Measurements from ENCODE around the gene TMEM201. TPM values are rescaled to one million over a fixed set of nuclear protein-coding genes. Genes with fewer than 3 reads are reported as not detected.

Gene TMEM201
- total RNA-seq, 4 donors from 2014 or later, result 6.8 to 10.5 (median 8.2) TPM

DNA sequence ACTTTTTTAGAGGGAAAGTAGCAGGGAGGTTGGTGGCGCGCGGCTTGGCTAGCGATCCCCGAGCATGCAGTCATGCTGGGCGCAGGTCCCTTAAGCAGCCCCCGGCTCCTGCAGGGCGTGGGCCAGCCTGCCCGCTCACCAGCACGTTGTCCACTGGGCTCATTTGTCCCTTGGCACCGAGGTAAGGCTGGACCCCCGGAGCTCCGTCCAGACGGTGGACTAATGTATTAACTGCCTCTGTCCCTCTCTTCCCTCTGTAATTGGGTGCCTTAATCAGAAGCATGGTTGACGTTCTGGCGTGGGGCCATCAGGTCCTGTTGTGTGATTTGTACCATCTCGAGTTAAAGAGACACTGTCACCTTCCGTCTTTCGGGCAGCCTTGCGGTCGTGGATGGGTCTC lies 17.7 kb downstream of the TMEM201 start:
- Histone ChIP-seq H3K27me3 (no peaks in the 10 kb centered on the region), H3K4me3 (no peak overlapping the region), H3K27ac (replicated peaks in 1 of 4) (no peak overlapping the region), H3K9me3 (no peaks in the 10 kb centered on the region), H3K4me1 (no peaks in the 10 kb centered on the region), H3K36me3 (peaks cover 16 to 93% (median 77%) of the 10 kb centered on the region in 4 donors)
- intact Hi-C loops (cut with DNase I), result no loop called here
- WGBS, result 92% methylated on average over 15 of the region's 21 CpGs
- no peak for DNase-seq (ENCODE audit: extremely low spot score)
- TF ChIP-seq POLR2A (IDR thresholded peaks at IDR 0.05; ENCODE audit: low read depth) (no peak), EP300 (IDR thresholded peaks at IDR 0.05) (no peak), POLR2AphosphoS5 (IDR thresholded peaks at IDR 0.05) (no peak)
- TF ChIP-seq, protein P1, sequence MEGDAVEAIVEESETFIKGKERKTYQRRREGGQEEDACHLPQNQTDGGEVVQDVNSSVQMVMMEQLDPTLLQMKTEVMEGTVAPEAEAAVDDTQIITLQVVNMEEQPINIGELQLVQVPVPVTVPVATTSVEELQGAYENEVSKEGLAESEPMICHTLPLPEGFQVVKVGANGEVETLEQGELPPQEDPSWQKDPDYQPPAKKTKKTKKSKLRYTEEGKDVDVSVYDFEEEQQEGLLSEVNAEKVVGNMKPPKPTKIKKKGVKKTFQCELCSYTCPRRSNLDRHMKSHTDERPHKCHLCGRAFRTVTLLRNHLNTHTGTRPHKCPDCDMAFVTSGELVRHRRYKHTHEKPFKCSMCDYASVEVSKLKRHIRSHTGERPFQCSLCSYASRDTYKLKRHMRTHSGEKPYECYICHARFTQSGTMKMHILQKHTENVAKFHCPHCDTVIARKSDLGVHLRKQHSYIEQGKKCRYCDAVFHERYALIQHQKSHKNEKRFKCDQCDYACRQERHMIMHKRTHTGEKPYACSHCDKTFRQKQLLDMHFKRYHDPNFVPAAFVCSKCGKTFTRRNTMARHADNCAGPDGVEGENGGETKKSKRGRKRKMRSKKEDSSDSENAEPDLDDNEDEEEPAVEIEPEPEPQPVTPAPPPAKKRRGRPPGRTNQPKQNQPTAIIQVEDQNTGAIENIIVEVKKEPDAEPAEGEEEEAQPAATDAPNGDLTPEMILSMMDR (IDR thresholded peaks at IDR 0.05), result no peak

GRCh38 chr1:9606948-9607347 lies 18.2 kb downstream of the TMEM201 start:
- Histone ChIP-seq H3K4me3 (no peak overlapping the region), H3K27me3 (no peaks in the 10 kb centered on the region), H3K27ac (replicated peaks in 1 of 4) (no peak overlapping the region), H3K4me1 (no peaks in the 10 kb centered on the region), H3K9me3 (no peaks in the 10 kb centered on the region), H3K36me3 (peaks cover 16 to 93% (median 77%) of the 10 kb centered on the region in 4 donors)
- intact Hi-C loops (cut with DNase I), result no loop called here
- WGBS, result 91% methylated on average over 5 of the region's 10 CpGs
- DNase-seq (ENCODE audit: extremely low spot score), result no peak
- TF ChIP-seq EP300 (IDR thresholded peaks at IDR 0.05), result no peak
- TF ChIP-seq POLR2A (IDR thresholded peaks at IDR 0.05; ENCODE audit: low read depth), result no peak
- TF ChIP-seq POLR2AphosphoS5 (IDR thresholded peaks at IDR 0.05), result no peak
- TF ChIP-seq, protein P1 (IDR thresholded peaks at IDR 0.05), result no peak

- WGBS, result 91% methylated on average over 19 of the region's 19 CpGs
- H3K4me1 ChIP-seq, result no peaks in the 10 kb centered on the region
- TF ChIP-seq, protein P1 (IDR thresholded peaks at IDR 0.05), result no peak
- TF ChIP-seq POLR2A (IDR thresholded peaks at IDR 0.05; ENCODE audit: low read depth) (no peak), EP300 (IDR thresholded peaks at IDR 0.05) (no peak), POLR2AphosphoS5 (IDR thresholded peaks at IDR 0.05) (no peak)
- H3K9me3 ChIP-seq, result no peaks in the 10 kb centered on the region
- H3K27me3 ChIP-seq, result no peaks in the 10 kb centered on the region
- DNase-seq (ENCODE audit: extremely low spot score), result no peak
- H3K4me3 ChIP-seq, result no peak overlapping the region
- H3K27ac ChIP-seq (replicated peaks in 1 of 4), result no peak overlapping the region
- intact Hi-C loops (cut with DNase I), result no loop called here
- peaks cover 13 to 93% (median 77%) of the 10 kb centered on the region in 4 donors for H3K36me3 ChIP-seq
These were observed 18.6 kb downstream of the TMEM201 start for GRCh38 chr1:9607352-9607751.

DNA sequence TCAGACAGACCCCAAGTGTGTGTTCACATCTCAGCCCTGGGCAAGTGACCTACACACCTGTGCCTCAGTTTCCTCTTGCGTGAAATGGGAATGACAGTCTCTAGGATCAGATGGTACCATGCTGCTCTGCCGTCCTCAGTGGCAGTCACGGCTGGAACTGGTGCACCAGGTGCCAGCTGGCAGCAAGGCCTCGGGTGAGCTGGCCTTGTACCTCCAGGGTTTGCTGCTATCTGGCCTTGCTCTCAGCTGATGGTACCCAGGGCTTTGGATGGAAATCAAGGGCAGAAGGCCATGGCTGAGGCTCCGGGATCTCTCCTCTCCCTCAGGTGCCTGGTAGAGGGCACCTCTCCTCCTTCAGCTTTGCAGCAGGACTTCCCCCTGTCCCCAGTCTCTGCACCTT lies 21.3 kb downstream of the TMEM201 start:
- Histone ChIP-seq H3K27ac (replicated peaks in 1 of 4) (no peak overlapping the region), H3K4me1 (no peaks in the 10 kb centered on the region), H3K9me3 (no peaks in the 10 kb centered on the region), H3K27me3 (no peaks in the 10 kb centered on the region), H3K36me3 (peaks cover 10 to 85% (median 74%) of the 10 kb centered on the region in 4 donors), H3K4me3 (no peak overlapping the region)
- intact Hi-C loops (cut with DNase I), result no loop called here
- DNase-seq (ENCODE audit: extremely low spot score), result no peak
- 83% methylated on average over 1 of the region's 5 CpGs for WGBS
- TF ChIP-seq POLR2A (IDR thresholded peaks at IDR 0.05; ENCODE audit: low read depth) (no peak), EP300 (IDR thresholded peaks at IDR 0.05) (no peak), POLR2AphosphoS5 (IDR thresholded peaks at IDR 0.05) (no peak)
- TF ChIP-seq, protein P1 (IDR thresholded peaks at IDR 0.05), result no peak

- 87% methylated on average over 20 of the region's 25 CpGs for WGBS
- H3K27ac ChIP-seq (replicated peaks in 1 of 4), result no peak overlapping the region
- TF ChIP-seq POLR2AphosphoS5 (IDR thresholded peaks at IDR 0.05) (no peak), EP300 (IDR thresholded peaks at IDR 0.05) (no peak), POLR2A (IDR thresholded peaks at IDR 0.05; ENCODE audit: low read depth) (no peak)
- TF ChIP-seq, protein P1 (IDR thresholded peaks at IDR 0.05), result no peak
- peaks cover 0 to 4% (median 2%) of the 10 kb centered on the region in 4 donors for H3K4me1 ChIP-seq
- H3K4me3 ChIP-seq, result no peak overlapping the region
- H3K27me3 ChIP-seq, result no peaks in the 10 kb centered on the region
- intact Hi-C loops (cut with DNase I), result no loop called here
- H3K36me3 ChIP-seq, result peaks cover 10 to 81% (median 73%) of the 10 kb centered on the region in 4 donors
- no peak for DNase-seq (ENCODE audit: extremely low spot score)
- no peaks in the 10 kb centered on the region for H3K9me3 ChIP-seq
These were observed 21.8 kb downstream of the TMEM201 start for GRCh38 chr1:9610548-9610947.
